Hematopoietic multipotent progenitor cell treated with erythropoietin and hydrocortisone succinate and interleukin-3 and kit ligand, for 17 days (in vitro differentiated cells): ENCODE results near the gene KCTD21.

Source experiments
- DNase-seq: peaks from one replicate; pipeline ENCODE4 v3.0.0-alpha.2; 2015; ENCODE audit warnings: low spot score

Gene KCTD21

DNA sequence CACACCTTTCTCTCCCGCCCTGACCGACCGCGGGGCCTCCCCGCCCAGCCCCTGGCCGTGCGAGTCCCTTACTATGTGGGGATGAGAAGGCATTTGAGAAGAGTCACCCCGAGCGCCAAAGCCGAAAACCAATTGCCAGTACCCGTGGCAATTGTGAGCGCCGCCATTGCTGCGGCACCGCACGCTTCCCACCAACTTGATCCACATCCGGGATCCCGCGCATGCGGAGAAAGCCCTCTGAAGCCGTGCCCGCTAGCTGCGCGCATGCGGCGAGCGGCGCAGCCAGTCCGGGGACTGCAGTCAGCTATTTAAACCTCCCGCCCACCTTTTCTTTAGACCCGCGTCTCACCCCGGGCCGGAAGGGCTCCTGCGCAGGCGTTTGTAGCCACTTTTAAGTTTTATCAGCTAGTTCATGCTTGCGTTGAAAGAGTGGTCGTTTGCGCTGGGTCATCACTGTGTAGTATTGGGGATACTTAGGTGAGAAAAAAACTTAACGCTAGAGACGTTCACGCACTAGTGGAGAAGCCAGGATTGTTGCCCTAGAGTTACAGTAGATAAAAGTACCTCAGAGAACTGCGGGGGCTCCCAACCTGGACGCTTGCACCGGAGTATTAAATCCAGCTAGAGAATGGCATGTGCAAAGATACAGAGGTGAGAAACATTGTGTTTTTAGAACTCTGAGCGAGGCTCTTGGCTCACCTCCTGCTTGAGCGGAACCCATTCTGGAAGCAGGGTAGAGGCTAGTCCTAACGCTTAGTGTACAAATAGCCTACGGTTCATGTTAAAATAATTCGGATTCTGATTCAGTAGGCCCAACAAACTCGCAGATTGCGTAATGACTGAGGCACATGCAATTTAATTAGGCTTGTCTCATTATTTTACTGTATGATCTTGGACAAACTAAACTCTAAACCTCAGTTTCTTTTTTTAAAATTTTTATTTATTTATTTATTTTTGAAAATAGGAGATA is 48.7 kb downstream of the KCTD21 start, which contains the start of gene ALG8:
ALG8 (minus strand) TSS at position 205 of the 970 bp plus-strand sequence; CDS start at position 167, 38 bp downstream.
- DNase-seq = peak; percentile 77

DNA sequence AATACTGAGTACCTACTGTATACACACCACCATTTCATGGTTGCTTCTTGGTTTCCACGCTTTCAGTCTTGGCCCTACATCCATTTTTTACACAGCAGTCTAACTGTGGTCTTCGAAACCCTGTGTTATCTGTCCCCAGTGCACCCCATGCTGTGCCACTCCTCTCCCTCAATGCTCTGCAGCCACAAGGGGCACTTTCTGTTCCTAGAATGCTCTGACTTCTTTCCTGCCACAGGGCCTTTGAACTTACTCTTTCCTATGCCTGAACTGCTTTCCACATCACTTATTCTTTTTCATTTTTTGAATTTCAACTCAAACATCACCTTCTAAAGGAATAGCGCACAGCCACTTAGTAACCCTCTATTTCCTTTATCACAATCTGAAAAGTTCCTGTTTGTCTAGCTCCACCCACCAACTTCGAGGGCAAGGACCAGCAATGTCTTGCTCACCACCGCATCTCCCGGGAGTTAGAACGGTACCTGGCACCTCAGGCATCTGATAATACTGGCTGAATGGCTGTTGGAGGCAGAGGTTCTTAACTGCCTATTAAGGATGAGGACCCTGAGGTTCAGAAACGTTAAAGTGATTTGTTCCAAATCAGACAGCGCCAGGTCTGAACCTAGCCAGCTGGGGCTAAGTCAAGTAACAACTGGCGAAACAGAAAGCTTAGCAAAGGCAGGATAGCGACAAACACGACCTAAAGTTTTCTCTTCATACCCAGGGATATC is 49.6 kb downstream of the KCTD21 start:
- peak; percentile 16 for DNase-seq

DNA sequence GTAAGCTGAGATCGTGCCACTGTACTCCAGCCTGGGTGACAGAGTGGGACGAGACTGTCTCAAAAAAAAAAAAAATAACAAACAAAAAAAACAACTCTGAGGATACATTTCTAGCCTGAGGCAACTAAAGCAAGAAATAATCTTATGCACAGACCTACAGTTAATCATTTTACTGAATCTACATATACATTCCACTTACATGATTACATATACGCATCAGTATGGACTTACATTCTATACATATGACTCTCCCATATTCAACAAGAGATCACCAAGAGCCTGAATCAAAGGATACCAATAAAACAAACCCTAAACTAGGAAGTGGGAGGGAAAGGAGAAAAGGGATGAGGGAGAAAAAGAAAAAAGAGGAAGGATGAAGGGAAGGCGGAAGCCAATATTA is 50.1 kb downstream of the KCTD21 start:
- DNase-seq = no peak

DNA sequence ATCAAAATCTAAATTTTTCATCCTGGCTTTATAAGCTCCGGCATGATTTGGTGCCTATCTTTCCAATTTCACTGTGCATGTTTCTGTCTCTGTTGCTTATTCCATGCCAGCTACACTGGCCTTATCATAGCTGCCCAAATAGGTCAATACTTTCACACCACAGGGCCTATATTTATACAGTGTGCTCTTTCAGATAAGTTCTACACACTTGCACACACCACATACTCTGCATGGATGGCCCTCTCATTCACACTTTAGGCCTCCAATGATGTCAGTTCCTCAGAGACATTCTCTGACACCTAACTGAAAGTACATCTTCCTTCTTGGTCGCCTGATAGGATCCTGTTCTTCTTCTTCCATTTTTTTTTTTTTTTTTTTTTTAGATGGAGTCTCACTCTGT is 56.0 kb downstream of the KCTD21 start:
- DNase-seq = no peak

DNA sequence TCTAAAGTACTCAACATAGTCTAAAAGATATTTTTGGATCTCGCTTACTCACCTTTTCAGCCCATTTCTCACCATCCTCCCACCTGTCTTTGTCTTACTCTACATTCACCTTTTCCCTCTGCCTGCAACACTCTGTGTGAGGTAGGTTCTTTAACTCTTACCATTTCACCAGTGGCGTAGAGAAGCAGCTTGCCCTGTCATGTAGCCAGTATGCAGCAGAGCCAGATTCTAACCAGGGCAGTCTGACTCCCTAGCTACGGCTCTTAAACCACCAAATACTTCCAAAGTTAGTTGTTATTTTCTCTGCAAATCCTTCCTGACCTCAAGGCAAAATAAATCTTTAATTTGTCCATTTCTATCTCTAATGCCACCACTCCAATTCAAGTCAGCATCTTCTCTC is 56.5 kb downstream of the KCTD21 start:
- DNase-seq = no peak

DNA sequence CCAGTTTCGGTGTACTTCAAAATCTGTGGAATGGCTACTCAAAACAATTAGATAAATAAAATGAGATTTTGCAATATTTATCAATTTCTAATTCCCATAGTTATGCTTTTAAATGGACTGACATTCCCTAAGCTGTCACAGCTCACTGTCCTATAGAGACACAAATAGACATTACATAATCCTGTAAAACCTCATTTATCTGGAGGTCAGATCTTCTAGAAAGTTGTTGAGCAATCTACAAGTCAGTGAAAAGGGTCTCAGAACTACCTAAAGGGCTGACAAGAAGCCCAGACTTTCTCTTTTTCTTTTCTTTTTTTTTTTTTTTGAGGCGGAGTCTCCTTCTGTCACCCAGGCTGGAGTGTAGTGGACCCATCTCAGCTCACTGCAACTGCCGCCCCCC is 61.0 kb downstream of the KCTD21 start:
- DNase-seq = no peak
